ENCODE data around the gene PLXNB3. TPM values are rescaled to one million over a fixed set of nuclear protein-coding genes. Genes with fewer than 3 reads are reported as not detected.
"Not testable (repeated sequence)": the region's sequence is repeated elsewhere in the genome, so short reads cannot be mapped to it uniquely, and the experiment has no call there.

PLXNB3 gene
- total RNA-seq, 2 experiments from 2014 or later = 0.05 to 0.44 TPM

DNA sequence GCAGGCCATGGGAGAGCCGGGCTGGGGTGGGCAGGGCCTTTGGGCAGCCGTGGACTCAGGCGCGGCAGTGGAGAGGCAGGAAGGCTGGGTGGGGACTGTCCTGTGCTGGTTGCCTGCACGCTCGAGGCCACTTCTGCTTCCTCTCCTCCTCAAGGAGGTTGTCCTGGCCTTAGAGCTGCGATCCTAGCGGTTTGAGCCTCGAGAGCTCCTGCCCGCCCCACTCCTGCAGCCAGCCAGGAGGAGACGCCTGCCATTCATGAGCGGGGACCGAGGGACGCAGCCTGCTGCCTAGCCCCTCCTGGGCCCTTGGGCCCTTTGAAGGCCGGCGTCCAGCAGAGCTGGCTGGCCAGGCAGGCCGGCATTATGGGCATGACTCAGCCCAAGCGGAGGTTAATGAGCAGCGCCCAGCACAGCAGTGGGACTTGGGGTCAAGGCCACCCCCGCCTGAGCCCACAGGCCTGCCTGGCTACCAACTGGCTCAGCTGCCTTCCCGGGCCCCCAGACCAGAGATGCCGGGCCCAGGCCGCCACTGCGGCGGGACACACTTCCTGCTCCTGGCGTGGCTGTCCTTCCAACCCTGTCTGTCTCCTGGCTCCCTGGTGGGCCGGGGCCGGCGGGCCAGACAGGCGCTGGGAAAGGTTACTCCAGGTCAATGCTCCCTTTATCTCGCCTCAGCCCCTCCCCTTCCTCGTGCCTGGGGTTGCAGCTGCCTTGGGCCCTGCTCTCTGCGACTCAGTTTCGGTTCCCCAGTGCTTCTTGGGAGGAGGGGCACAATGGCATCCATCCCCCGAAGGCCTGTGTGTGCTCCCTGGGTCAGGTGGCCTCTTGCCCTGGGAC lies 37.5 kb upstream of the PLXNB3 start:
- CTCF ChIA-PET = interaction anchor here (0.6 kb wide), 1 partner anchor 90 kb away, joined by 3 read pairs; no protein-coding TSS in a partner anchor
- Mint-ChIP-seq H3K9me3 (peaks cover 1% of the 10 kb centered on the region), H3K4me1 (ENCODE audit: low read depth) (peaks cover 31% of the 10 kb centered on the region), H3K27me3 (ENCODE audit: low read depth) (no peaks in the 10 kb centered on the region), H3K27ac (peak overlapping the region; percentile 36), H3K36me3 (ENCODE audit: low read depth) (peaks cover 7% of the 10 kb centered on the region), H3K4me3 (peak overlapping the region; percentile 32)
- DNase-seq = peak; percentile 44
- intact Hi-C loops (cut with micrococcal nuclease) = loop anchor here (5.0 kb wide), 1 partner anchor 371 kb away; the partner anchor contains the start of gene MECP2

DNA sequence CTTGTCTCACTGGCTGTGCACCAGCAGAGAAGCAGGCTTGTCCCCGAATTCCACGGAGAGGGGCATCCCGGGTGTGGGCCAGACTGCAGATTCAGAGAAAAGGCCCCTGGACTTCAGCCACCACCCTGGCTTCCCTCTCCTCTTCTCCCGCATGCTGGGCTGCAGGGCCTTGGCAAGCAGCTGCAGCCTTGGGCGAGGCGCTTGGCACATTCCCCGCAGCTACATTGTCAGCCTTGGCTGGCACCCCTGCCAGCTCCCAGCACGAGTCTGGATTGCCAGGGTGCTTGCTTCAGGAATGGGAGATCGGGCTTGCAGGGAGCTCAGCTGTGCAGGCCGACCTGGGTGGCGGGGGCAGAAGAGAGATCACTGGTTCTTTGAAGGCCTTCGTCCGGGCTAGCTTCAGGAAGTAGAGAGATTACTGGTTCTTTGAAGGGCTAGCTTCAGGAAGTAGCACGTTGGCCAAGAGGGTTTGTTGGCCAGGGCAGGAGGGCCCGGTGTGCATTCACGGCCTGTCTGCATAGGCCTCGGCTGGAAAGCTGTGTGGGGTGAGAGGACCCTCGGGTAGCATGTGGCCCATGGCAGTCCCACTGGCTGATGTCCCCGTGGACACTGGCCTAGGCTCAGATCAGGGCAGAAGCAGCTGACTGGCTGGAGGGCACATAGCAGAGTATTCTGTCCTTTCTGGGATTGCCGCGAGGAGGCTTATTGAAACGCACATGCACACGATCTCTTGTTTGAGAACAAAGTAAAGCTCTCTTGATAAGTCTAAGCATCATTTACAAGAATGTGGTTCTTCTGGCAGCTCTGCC lies 36.7 kb upstream of the PLXNB3 start:
- Mint-ChIP-seq H3K4me3 (peak overlapping the region; percentile 32), H3K4me1 (ENCODE audit: low read depth) (peaks cover 34% of the 10 kb centered on the region), H3K27ac (no peak overlapping the region), H3K36me3 (ENCODE audit: low read depth) (peaks cover 7% of the 10 kb centered on the region), H3K27me3 (ENCODE audit: low read depth) (no peaks in the 10 kb centered on the region), H3K9me3 (peaks cover 2% of the 10 kb centered on the region)
- DNase-seq = no peak
- intact Hi-C loops (cut with micrococcal nuclease) = loop anchor here (5.0 kb wide), 1 partner anchor 370 kb away; the partner anchor contains the start of gene MECP2
- CTCF ChIA-PET = no interaction called here

DNA sequence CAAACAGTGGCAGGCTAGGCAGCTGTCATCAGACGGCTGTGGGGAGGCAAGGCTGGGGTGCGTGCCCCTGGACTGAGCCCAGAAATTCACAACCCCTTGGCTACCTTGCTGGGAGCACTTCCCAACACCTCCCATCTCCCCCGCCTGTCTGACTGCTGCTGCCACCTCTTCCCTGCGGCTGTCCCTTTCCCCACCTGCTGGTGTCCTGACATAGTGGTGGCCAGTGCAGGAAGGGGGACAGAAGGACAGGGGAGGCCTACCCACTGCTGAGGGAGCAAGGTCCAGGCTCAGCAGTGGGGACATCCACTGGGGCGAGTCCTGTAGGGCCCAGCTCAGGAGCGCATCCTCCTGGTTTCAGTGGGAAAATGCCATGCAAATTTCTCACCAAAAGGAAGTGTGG lies 36.0 kb upstream of the PLXNB3 start:
- no peak overlapping the region for H3K4me3 Mint-ChIP-seq
- intact Hi-C loops (cut with micrococcal nuclease) = loop anchor here (5.0 kb wide), 1 partner anchor 369 kb away; the partner anchor contains the start of gene MECP2
- H3K9me3 Mint-ChIP-seq = peaks cover 2% of the 10 kb centered on the region
- no peak overlapping the region for H3K27ac Mint-ChIP-seq
- H3K27me3 Mint-ChIP-seq (ENCODE audit: low read depth) = no peaks in the 10 kb centered on the region
- CTCF ChIA-PET = no interaction called here
- H3K4me1 Mint-ChIP-seq (ENCODE audit: low read depth) = peaks cover 31% of the 10 kb centered on the region
- DNase-seq = no peak
- H3K36me3 Mint-ChIP-seq (ENCODE audit: low read depth) = peaks cover 7% of the 10 kb centered on the region

DNA sequence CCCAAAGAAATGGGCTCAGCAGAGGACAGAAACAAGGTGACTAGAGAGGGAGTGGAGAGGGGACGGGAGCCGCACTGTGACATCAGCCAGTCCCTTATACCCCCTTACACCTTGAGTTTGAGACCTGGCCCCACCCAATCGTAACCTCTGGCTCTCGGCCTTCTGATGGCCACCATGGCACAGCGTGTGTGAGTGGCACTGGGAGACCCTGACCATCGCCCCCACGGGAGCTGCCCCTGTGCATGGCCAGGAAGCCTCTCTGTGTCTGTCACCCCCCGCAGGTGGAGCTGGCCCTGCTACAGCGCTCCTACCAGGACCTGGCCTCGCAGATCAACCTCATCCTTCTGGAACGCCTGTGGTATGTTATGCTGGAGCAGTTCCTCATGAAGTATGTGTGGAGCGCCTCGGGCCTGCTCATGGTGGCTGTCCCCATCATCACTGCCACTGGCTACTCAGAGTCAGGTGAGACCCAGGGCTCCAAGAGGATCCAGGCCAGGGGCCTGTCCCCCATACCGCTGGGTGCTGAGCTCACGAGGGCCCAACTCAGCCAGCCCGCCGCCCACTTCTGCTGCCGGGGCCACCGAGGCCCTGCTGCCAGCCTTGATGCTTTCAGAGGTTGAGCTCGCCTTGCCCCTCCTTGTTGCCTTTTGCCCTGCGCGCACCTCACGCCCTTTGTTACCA lies 35.0 kb upstream of the PLXNB3 start:
- CTCF ChIA-PET = no interaction called here
- Mint-ChIP-seq H3K27ac (no peak overlapping the region), H3K36me3 (ENCODE audit: low read depth) (peaks cover 5% of the 10 kb centered on the region), H3K9me3 (peaks cover 2% of the 10 kb centered on the region), H3K4me3 (no peak overlapping the region), H3K4me1 (ENCODE audit: low read depth) (peaks cover 31% of the 10 kb centered on the region), H3K27me3 (ENCODE audit: low read depth) (no peaks in the 10 kb centered on the region)
- DNase-seq = no peak
- intact Hi-C loops (cut with micrococcal nuclease) = loop anchor here (5.0 kb wide), 1 partner anchor 368 kb away; the partner anchor contains the start of gene MECP2

DNA sequence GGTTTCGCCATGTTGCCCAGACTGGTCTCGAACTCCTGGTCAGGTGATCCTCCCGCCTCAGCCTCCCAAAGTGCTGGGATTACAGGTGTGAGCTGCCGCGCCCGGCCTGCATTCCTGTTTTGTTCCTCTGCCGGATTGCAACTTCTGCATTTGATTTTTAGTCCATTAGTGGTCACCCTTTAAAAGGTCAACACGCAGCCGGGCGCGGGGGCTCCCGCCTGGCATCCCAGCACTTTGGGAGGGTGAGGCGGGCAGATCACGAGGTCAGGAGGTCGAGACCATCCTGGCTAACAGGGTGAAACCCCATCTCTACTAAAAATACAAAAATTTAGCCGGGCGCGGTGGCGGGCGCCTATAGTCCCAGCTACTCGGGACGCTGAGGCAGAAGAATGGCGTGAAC lies 33.9 kb upstream of the PLXNB3 start:
- CTCF ChIA-PET; H3K27me3 Mint-ChIP-seq (ENCODE audit: low read depth): not testable (repeated sequence)
- H3K4me1 Mint-ChIP-seq (ENCODE audit: low read depth) = peaks cover 33% of the 10 kb centered on the region

DNA sequence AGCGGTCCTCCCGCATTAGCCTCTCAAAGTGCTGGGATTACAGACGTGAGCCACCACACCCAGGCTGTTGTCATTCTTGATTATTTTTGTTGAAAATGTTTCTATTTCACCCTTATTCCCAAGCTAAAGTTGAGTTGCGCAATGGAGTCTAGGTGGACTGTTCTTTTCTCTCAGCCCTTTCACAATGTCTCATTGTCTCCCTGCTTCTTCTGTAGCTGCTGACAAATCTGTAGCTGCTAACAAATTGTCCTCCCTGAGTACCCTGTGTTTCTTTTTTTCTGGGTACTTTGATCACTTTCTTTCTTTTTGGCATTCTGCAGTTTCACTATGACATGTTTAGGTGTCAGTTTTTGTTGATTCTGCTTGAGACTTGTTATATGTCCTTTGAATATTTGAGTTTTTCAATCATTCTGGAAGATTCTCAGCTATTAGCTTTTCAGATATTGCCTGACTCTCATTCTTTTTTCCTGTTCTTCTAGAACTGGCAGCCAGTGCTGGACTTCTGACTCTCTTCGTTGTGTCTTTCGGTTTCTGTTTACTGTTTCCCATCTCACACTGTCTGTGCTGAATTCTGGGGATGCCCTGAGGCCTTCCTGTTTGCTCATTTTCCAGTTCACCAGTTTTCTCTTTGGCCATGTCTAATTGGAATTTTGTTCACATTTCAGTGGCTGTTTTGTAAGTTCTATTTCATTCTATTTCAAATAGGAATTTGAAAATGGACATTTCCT lies 32.8 kb upstream of the PLXNB3 start:
- DNase-seq = no peak
- H3K27ac Mint-ChIP-seq = peak overlapping the region; percentile 65
- peaks cover 2% of the 10 kb centered on the region for H3K9me3 Mint-ChIP-seq
- peaks cover 35% of the 10 kb centered on the region for H3K4me1 Mint-ChIP-seq (ENCODE audit: low read depth)
- H3K36me3 Mint-ChIP-seq (ENCODE audit: low read depth) = peaks cover 5% of the 10 kb centered on the region
- no peaks in the 10 kb centered on the region for H3K27me3 Mint-ChIP-seq (ENCODE audit: low read depth)
- intact Hi-C loops (cut with micrococcal nuclease) = no loop called here
- CTCF ChIA-PET = no interaction called here
- no peak overlapping the region for H3K4me3 Mint-ChIP-seq

More for the DNA sequence above, 33.9 kb upstream of the PLXNB3 start:
- intact Hi-C loops (cut with micrococcal nuclease); DNase-seq; H3K4me3 Mint-ChIP-seq; H3K9me3 Mint-ChIP-seq; H3K27ac Mint-ChIP-seq; H3K36me3 Mint-ChIP-seq (ENCODE audit: low read depth): not testable (repeated sequence)

DNA sequence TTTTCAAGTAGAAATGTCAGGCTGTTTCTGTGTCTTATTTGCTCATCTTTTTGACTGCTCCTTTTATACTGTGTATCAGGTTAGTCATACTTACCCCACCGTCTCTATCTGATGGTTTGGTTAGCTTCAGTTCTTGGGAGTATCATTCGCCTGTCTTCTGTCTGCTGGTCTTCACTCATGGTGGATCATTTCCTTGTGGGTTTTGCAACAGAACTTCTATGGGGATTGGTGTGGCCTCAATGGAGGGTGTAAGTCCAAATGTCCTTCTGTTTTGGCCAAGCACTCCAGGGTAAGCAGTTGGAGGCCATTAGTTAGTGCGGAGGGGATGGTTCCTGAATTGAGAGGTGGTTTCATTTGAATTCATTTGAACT lies 32.2 kb upstream of the PLXNB3 start:
- Mint-ChIP-seq H3K4me3 (no peak overlapping the region), H3K27ac (peak overlapping the region; percentile 65), H3K4me1 (ENCODE audit: low read depth) (peaks cover 33% of the 10 kb centered on the region), H3K9me3 (peaks cover 2% of the 10 kb centered on the region), H3K36me3 (ENCODE audit: low read depth) (peaks cover 5% of the 10 kb centered on the region), H3K27me3 (ENCODE audit: low read depth) (no peaks in the 10 kb centered on the region)
- DNase-seq = no peak
- intact Hi-C loops (cut with micrococcal nuclease) = no loop called here
- CTCF ChIA-PET = no interaction called here

DNA sequence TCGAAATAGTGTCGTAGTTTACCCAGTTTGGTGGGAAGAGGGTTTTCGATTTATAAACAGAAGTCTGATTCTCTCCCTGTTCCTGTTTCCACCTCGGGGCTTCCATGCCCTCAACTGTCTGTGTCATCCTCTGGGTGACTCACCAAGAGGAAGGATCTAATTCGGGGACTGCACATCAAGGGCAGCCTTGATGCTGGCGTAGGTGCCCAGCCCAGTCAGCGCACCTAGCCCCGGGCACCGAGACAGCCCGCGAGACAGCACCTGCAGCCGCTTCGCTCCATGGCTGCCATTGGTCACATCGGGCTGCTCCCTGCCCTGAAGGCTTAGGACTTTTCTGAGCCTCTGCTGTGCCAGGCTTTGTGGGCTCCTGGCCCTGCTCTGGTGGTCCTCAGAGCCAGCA lies 31.6 kb upstream of the PLXNB3 start:
- peaks cover 5% of the 10 kb centered on the region for H3K36me3 Mint-ChIP-seq (ENCODE audit: low read depth)
- H3K4me3 Mint-ChIP-seq = no peak overlapping the region
- intact Hi-C loops (cut with micrococcal nuclease) = no loop called here
- CTCF ChIA-PET = no interaction called here
- peaks cover 28% of the 10 kb centered on the region for H3K4me1 Mint-ChIP-seq (ENCODE audit: low read depth)
- no peaks in the 10 kb centered on the region for H3K27me3 Mint-ChIP-seq (ENCODE audit: low read depth)
- no peak for DNase-seq
- H3K9me3 Mint-ChIP-seq = peaks cover 2% of the 10 kb centered on the region
- H3K27ac Mint-ChIP-seq = no peak overlapping the region

DNA sequence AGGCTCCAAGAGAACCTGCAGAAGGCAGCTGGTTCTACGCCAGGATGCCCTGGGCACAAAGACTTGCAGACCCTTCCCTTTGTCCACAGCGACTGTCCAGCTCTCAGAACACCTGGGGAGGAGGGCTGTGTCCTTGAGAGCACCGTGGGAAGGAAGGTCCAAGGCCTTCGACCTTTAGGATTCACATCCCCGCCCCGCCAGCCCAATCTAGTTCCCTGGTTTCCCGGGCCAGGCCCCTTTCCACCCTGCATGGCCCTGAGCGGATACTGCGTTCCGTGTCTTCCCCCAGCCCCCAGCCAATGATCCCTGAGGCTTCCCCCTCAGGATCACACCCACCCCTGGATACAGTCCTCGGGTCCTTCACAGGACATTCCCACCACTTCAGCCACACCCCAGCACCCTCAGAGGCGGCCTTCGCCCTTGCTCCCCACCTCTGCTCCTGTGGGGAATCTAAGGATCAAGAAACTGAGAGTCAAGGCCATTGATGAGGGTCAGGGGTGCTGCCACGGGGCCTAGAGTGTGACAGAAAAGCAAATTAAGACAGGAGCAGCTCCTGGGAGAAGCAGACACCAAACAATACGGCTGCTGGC lies 30.3 kb upstream of the PLXNB3 start:
- Mint-ChIP-seq H3K27me3 (ENCODE audit: low read depth) (no peaks in the 10 kb centered on the region), H3K4me1 (ENCODE audit: low read depth) (peaks cover 26% of the 10 kb centered on the region), H3K9me3 (peaks cover 2% of the 10 kb centered on the region), H3K36me3 (ENCODE audit: low read depth) (peaks cover 3% of the 10 kb centered on the region), H3K4me3 (no peak overlapping the region), H3K27ac (no peak overlapping the region)
- intact Hi-C loops (cut with micrococcal nuclease) = no loop called here
- no peak for DNase-seq
- CTCF ChIA-PET = interaction anchor here (1.1 kb wide), 1 partner anchor 11 kb away, joined by 3 read pairs; no protein-coding TSS in a partner anchor

DNA sequence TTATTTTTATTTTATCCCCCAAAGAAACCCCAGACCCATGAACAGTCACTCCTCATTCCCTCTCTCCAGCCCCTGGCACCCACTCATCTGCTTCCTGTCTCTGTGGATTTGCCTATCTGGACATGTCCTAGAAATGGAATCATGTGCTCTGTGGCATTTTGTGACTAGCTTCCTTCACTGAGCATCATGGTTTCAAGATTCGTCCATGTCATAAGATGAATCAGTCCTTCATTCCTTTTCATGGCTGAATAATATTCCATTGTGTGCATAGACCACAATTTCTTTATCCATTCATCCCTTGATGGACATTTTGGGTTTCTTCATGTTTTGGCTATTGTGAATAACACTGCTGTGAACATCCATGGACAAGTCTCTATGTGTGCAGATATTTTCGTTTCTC lies 29.2 kb upstream of the PLXNB3 start:
- Mint-ChIP-seq H3K27me3 (ENCODE audit: low read depth) (no peaks in the 10 kb centered on the region), H3K9me3 (peaks cover 2% of the 10 kb centered on the region), H3K27ac (no peak overlapping the region), H3K36me3 (ENCODE audit: low read depth) (peaks cover 3% of the 10 kb centered on the region), H3K4me3 (no peak overlapping the region), H3K4me1 (ENCODE audit: low read depth) (peaks cover 31% of the 10 kb centered on the region)
- CTCF ChIA-PET = no interaction called here
- no peak for DNase-seq
- intact Hi-C loops (cut with micrococcal nuclease) = no loop called here

DNA sequence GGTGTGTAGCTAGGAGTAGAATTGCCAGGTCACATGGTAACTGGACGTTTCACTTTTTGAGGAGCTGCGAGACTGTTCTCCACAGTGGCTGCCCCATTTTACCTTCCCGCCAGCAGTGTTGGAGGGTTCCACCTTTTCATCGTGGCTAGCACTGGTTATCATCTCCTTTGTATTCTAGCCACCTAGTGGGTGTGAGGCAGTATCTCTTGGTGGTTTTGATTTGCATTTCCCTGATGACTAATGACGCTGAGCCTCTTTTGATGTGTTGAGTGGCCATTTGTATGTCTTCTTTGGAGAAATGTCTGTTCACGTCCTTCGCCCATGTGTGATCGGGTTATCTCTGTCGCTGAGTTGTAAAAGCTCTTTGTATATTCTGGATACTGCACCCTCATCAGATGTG lies 28.8 kb upstream of the PLXNB3 start:
- Mint-ChIP-seq H3K27me3 (ENCODE audit: low read depth) (no peaks in the 10 kb centered on the region), H3K4me1 (ENCODE audit: low read depth) (peaks cover 35% of the 10 kb centered on the region), H3K9me3 (peaks cover 2% of the 10 kb centered on the region), H3K36me3 (ENCODE audit: low read depth) (peaks cover 3% of the 10 kb centered on the region), H3K4me3 (no peak overlapping the region), H3K27ac (no peak overlapping the region)
- CTCF ChIA-PET = no interaction called here
- no peak for DNase-seq
- intact Hi-C loops (cut with micrococcal nuclease) = no loop called here
